ENCODE results near the gene FER. TPM values are rescaled to one million over a fixed set of nuclear protein-coding genes. Genes with fewer than 3 reads are reported as not detected.
A peak's percentile ranks its signal among the peaks of the same experiment; 100 is the strongest.

Gene FER
- total RNA-seq, 1 donor from 2014 or later = 11.8 TPM

DNA sequence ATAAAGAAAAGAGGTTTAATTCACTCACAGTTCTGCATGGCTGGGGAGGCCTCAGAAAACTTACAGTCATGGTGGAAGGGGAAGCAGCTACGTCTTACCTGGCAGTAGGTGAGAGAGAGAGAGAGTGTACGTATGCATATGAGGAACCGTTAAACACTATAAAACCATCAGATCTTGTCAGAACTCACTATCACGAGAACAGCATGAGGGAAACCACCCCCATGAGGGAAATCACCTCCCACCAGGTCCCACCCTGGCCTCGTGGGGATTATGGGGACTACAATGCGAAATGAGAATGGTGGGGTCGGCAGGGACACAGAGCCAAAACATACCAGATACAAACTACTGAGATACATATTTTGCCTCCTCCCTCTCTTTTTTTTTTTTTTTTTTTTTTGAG, 10.8 kb upstream of the FER start:
- H3K9me3 ChIP-seq = no peaks in the 10 kb centered on the region
- no peak overlapping the region for H3K4me3 ChIP-seq
- no peaks in the 10 kb centered on the region for H3K4me1 ChIP-seq
- DNase-seq (ENCODE audit: low spot score in 2 of 2) = no peak
- no peaks in the 10 kb centered on the region for H3K36me3 ChIP-seq
- intact Hi-C loops (cut with DNase I) = no loop called here
- no peaks in the 10 kb centered on the region for H3K27me3 ChIP-seq
- TF ChIP-seq, protein P1, sequence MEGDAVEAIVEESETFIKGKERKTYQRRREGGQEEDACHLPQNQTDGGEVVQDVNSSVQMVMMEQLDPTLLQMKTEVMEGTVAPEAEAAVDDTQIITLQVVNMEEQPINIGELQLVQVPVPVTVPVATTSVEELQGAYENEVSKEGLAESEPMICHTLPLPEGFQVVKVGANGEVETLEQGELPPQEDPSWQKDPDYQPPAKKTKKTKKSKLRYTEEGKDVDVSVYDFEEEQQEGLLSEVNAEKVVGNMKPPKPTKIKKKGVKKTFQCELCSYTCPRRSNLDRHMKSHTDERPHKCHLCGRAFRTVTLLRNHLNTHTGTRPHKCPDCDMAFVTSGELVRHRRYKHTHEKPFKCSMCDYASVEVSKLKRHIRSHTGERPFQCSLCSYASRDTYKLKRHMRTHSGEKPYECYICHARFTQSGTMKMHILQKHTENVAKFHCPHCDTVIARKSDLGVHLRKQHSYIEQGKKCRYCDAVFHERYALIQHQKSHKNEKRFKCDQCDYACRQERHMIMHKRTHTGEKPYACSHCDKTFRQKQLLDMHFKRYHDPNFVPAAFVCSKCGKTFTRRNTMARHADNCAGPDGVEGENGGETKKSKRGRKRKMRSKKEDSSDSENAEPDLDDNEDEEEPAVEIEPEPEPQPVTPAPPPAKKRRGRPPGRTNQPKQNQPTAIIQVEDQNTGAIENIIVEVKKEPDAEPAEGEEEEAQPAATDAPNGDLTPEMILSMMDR (IDR thresholded peaks at IDR 0.05) = no peak
- no peak overlapping the region for H3K27ac ChIP-seq

DNA sequence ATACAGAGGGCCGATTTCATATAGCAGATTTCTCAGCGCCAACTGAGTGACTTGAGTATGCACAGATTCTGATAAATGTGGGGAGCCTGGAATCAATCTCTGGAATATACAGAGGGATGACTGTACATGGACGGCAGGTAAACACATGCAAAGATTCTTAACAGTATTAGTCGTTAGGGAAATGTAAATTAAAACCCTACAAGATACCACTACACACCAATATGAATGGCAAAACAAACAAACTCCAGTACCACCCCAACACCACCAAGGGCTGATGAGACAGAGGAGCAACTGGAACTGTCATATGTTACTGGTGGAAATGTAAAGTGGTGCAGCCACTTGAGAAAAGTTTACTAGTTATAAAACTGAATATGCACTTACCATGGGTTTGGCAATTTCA, 8.3 kb upstream of the FER start:
- Histone ChIP-seq H3K4me3 (no peak overlapping the region), H3K36me3 (no peaks in the 10 kb centered on the region), H3K4me1 (no peaks in the 10 kb centered on the region), H3K27ac (no peak overlapping the region), H3K27me3 (no peaks in the 10 kb centered on the region), H3K9me3 (no peaks in the 10 kb centered on the region)
- TF ChIP-seq, protein P1 (IDR thresholded peaks at IDR 0.05) = no peak
- DNase-seq (ENCODE audit: low spot score in 2 of 2) = no peak
- intact Hi-C loops (cut with DNase I) = no loop called here

DNA sequence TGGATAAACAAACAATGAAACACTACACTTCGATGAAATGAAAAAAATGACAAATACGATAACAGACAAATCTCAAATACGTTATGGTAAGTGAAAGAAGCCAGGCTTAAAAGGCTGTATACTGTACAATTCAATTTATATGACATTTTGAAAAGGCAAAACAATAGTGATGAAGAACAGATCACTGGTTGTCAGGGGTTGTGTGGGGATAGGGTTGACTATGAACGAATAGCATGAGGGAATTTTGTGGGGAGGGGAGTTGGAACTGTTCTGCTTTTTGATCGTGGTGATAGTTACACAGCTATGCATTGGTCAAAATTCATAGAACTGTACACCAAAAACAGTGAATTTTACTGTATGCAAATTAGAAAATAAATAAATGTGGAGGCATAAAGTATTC, 7.8 kb upstream of the FER start:
- intact Hi-C loops (cut with DNase I) = no loop called here
- H3K27ac ChIP-seq = no peak overlapping the region
- no peaks in the 10 kb centered on the region for H3K36me3 ChIP-seq
- H3K4me1 ChIP-seq = no peaks in the 10 kb centered on the region
- TF ChIP-seq, protein P1 (IDR thresholded peaks at IDR 0.05) = no peak
- no peak for DNase-seq (ENCODE audit: low spot score in 2 of 2)
- no peaks in the 10 kb centered on the region for H3K9me3 ChIP-seq
- H3K27me3 ChIP-seq = no peaks in the 10 kb centered on the region
- H3K4me3 ChIP-seq = no peak overlapping the region

DNA sequence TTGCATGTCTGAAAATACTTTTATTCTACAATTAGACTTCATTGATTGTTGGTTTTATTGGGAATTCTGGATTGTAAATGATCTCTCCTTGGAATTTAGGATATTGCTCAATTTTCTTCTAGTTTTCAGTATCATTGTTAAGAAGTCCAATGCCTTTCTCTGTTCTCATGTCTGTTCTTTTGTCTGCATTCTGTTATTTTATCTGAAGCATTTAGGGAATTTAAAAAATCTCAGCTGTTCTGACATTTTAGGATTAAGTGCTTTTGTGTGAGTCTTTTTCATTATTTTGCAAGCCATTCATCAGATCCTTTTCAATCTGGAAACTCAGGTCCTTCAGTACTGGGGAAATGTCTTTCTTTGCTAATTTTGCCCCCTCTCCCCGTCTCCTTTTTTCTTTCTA, 4.4 kb upstream of the FER start:
- intact Hi-C loops (cut with DNase I) = no loop called here
- TF ChIP-seq, protein P1 (IDR thresholded peaks at IDR 0.05) = no peak
- H3K27ac ChIP-seq = peak overlapping the region in 1 of 2 donors; percentile 19
- no peak overlapping the region for H3K4me3 ChIP-seq
- H3K4me1 ChIP-seq = peaks cover 0 to 5% of the 10 kb centered on the region in 2 donors
- no peaks in the 10 kb centered on the region for H3K36me3 ChIP-seq
- H3K9me3 ChIP-seq = no peaks in the 10 kb centered on the region
- H3K27me3 ChIP-seq = no peaks in the 10 kb centered on the region
- DNase-seq (ENCODE audit: low spot score in 2 of 2) = no peak

DNA sequence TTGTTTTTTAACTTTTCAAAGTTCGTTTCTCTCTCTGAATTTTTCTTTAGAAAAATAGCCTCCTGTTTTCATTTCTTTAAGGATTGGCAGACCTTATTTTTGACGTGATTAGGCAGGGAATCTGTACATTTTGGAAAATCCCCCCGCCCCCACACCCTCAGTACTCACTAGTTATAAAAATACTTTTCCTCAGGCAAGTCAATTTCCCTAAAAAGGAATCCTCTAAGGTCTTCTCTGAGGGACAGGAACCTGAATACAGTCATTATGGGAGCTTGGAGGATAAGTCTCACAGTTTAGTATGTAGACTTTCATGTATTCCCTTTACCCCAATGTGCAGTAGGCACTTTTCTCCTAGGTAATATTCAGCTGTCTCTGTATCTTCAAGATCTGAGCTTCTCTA, 3.9 kb upstream of the FER start:
- DNase-seq (ENCODE audit: low spot score in 2 of 2) = no peak
- Histone ChIP-seq H3K27me3 (no peaks in the 10 kb centered on the region), H3K36me3 (no peaks in the 10 kb centered on the region), H3K9me3 (no peaks in the 10 kb centered on the region), H3K4me1 (peaks cover 0 to 5% of the 10 kb centered on the region in 2 donors), H3K4me3 (no peak overlapping the region), H3K27ac (peak overlapping the region in 1 of 2 donors; percentile 19)
- TF ChIP-seq, protein P1 (IDR thresholded peaks at IDR 0.05) = no peak
- intact Hi-C loops (cut with DNase I) = no loop called here
